ENCODE results near the gene VAC14.
A peak's percentile ranks its signal among the peaks of the same experiment; 100 is the strongest.

VAC14 gene

DNA sequence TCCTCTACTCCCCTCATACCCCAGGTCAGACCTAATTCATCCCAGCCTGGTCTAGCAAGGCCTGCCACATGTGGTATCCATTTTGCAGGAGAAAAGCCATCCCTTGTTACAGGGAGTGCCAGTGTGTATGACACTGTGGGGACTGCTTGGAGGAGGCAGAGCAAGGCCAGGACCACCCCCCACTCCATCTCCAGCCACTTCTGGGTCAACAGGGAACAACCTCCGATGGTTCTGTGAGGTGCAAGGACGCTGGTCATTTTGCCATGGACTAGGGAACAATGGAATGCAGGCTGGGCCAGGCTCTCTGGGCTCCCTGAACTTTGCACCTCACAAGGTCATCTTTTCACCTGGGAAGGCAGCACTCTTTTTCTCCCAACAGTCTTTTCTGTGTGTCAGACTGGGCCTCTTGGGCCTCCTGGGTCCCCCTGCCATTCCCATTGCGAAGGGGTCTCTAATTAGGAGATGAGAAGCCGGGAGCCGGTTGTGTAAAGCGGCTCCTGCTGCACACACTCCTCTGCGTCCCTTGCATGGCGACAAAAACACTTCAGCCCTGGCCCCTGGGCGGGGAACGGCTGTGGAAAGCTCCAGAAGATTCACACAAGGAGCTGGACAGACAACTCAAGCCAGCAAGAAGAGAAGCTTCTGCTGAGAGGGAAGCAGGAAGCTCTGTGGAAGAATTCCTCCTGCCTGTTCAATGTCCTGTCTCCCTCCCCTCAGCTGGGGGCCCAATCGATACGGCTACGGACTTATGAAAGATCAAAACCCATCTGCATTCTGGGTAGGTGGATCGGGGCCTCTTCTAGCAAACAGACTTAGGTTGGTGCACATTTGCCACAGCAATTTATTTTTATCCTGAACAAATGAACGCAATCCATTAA lies 76.6 kb downstream of the VAC14 start:
- peaks cover 30 to 37% of the 10 kb centered on the region in 2 experiments for H3K4me1 ChIP-seq (ENCODE audit: control insufficient read depth in 1 of 2, insufficient read depth in 2 of 2, low read length in 2 of 2)
- peak overlapping the region; percentile 59 for H3K27ac ChIP-seq (ENCODE audit: low read depth, low read length)
- peak overlapping the region; percentile 30 for H2BK12ac ChIP-seq (ENCODE audit: low read length)
- peak overlapping the region; percentile 38 for H4K91ac ChIP-seq (ENCODE audit: low read depth, low read length)
- peaks cover 11 to 19% of the 10 kb centered on the region in 2 experiments for H3K36me3 ChIP-seq (ENCODE audit: control insufficient read depth in 1 of 2, insufficient read depth in 2 of 2, low read length in 2 of 2)
- H3K79me1 ChIP-seq (ENCODE audit: low read length): peaks cover 19% of the 10 kb centered on the region
- DNase-seq: no peak
- no peak overlapping the region for H3K4ac ChIP-seq (ENCODE audit: low read depth, low read length)
- H3K14ac ChIP-seq (ENCODE audit: low read length): peak overlapping the region; percentile 44
- H2AFZ ChIP-seq (ENCODE audit: insufficient read depth, low read length, poor library complexity): no peak overlapping the region
- WGBS (ENCODE audit: extremely low coverage, insufficient coverage, insufficient read length): no CpG with 5 or more reads among the region's 15 CpGs
- H2BK120ac ChIP-seq (ENCODE audit: insufficient read depth, low read length, poor library complexity): peak overlapping the region; percentile 26
- H2BK5ac ChIP-seq (ENCODE audit: low read depth, low read length, poor library complexity): peak overlapping the region; percentile 49
- no peak overlapping the region for H3K4me2 ChIP-seq (ENCODE audit: low read length)
- peak overlapping the region; percentile 41 for H4K8ac ChIP-seq (ENCODE audit: low read depth, low read length)
- no peaks in the 10 kb centered on the region for H3K79me2 ChIP-seq (ENCODE audit: control insufficient read depth, insufficient read depth, low read length, poor library complexity)
- peaks cover 2% of the 10 kb centered on the region for H3K9me3 ChIP-seq (ENCODE audit: insufficient read depth, low read depth, low read length)
- H3K18ac ChIP-seq (ENCODE audit: low read length): peak overlapping the region; percentile 57
- peak overlapping the region; percentile 73 for H2AK5ac ChIP-seq (ENCODE audit: low read length)
- H3K4me3 ChIP-seq (ENCODE audit: low read depth, low read length): no peak overlapping the region
- no peak overlapping the region for H3K23ac ChIP-seq (ENCODE audit: low read length)
- H3K27me3 ChIP-seq (ENCODE audit: insufficient read depth, low read length): no peaks in the 10 kb centered on the region
- no peak overlapping the region for H4K12ac ChIP-seq (ENCODE audit: low read depth, low read length)
- no peak overlapping the region for H3K9ac ChIP-seq (ENCODE audit: low read length)

- no CpG with 5 or more reads among the region's 6 CpGs for WGBS (ENCODE audit: extremely low coverage, insufficient coverage, insufficient read length)
Measured at GRCh38 chr16:70723740-70724145, 77.2 kb downstream of the VAC14 start.

DNA sequence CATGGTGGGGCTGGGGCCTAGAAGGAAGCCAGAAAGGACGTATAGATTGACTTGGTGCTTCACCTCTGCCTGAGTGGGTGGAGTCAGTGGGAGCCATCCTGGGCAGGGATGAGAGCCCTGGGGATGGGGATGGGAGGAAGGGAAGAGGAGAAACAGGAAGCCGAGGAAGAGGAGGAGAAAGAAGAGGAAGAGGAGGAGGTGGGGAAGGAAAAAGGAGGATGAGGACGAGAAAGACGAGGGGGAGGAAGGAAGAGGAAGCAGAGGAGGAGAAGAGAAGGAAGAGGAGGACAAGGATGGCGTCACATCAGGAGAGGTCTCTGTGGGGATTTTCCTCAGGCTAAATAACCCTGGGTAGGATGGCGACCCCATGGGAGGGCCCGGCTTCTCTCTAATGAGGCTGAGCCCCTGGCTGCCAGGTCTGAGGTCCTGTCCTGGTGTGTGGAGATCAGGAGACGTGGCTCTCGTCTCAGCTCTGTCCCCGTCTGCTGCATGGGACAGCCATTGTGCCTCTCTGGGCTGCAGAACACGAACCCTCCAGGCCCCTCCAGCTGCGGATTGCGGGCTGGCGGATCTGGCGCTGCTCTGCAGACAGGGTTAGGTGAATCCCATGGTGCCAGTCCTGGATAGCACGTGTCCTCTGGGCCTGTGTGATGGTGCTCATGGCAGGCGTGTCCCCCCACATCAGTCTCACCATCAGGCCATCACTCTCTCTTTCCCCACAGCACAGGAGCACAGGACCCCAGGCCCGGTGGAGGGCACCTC lies 79.6 kb downstream of the VAC14 start:
- Histone ChIP-seq H3K18ac (ENCODE audit: low read length) (no peak overlapping the region), H3K9me3 (ENCODE audit: insufficient read depth, low read depth, low read length) (peaks cover 2% of the 10 kb centered on the region), H3K23ac (ENCODE audit: low read length) (no peak overlapping the region), H3K27me3 (ENCODE audit: insufficient read depth, low read length) (no peaks in the 10 kb centered on the region), H2BK5ac (ENCODE audit: low read depth, low read length, poor library complexity) (no peak overlapping the region), H3K4ac (ENCODE audit: low read depth, low read length) (no peak overlapping the region), H3K4me2 (ENCODE audit: low read length) (no peak overlapping the region), H3K9ac (ENCODE audit: low read length) (no peak overlapping the region), H4K91ac (ENCODE audit: low read depth, low read length) (peak overlapping the region; percentile 7), H3K4me3 (ENCODE audit: low read depth, low read length) (no peak overlapping the region), H3K79me2 (ENCODE audit: control insufficient read depth, insufficient read depth, low read length, poor library complexity) (no peaks in the 10 kb centered on the region), H4K8ac (ENCODE audit: low read depth, low read length) (no peak overlapping the region), H2AFZ (ENCODE audit: insufficient read depth, low read length, poor library complexity) (no peak overlapping the region), H3K27ac (ENCODE audit: low read depth, low read length) (no peak overlapping the region), H2BK120ac (ENCODE audit: insufficient read depth, low read length, poor library complexity) (no peak overlapping the region), H2AK5ac (ENCODE audit: low read length) (peak overlapping the region; percentile 5), H3K4me1 (ENCODE audit: control insufficient read depth in 1 of 2, insufficient read depth in 2 of 2, low read length in 2 of 2) (peaks cover 30 to 35% of the 10 kb centered on the region in 2 experiments), H3K36me3 (ENCODE audit: control insufficient read depth in 1 of 2, insufficient read depth in 2 of 2, low read length in 2 of 2) (peaks cover 4 to 6% of the 10 kb centered on the region in 2 experiments), H3K14ac (ENCODE audit: low read length) (no peak overlapping the region), H2BK12ac (ENCODE audit: low read length) (no peak overlapping the region), H3K79me1 (ENCODE audit: low read length) (peaks cover 23% of the 10 kb centered on the region), H4K12ac (ENCODE audit: low read depth, low read length) (no peak overlapping the region)
- DNase-seq: no peak
- 100% methylated on average over 2 of the region's 18 CpGs for WGBS (ENCODE audit: extremely low coverage, insufficient coverage, insufficient read length)

More at GRCh38 chr16:70723740-70724145, 77.2 kb downstream of the VAC14 start:
- no peak for DNase-seq
- no peak overlapping the region for H4K8ac ChIP-seq (ENCODE audit: low read depth, low read length)
- peaks cover 11 to 17% of the 10 kb centered on the region in 2 experiments for H3K36me3 ChIP-seq (ENCODE audit: control insufficient read depth in 1 of 2, insufficient read depth in 2 of 2, low read length in 2 of 2)
- peak overlapping the region; percentile 73 for H2AK5ac ChIP-seq (ENCODE audit: low read length)
- H3K4me2 ChIP-seq (ENCODE audit: low read length): no peak overlapping the region
- H3K9me3 ChIP-seq (ENCODE audit: insufficient read depth, low read depth, low read length): peaks cover 2% of the 10 kb centered on the region
- H3K27me3 ChIP-seq (ENCODE audit: insufficient read depth, low read length): no peaks in the 10 kb centered on the region
- H4K91ac ChIP-seq (ENCODE audit: low read depth, low read length): peak overlapping the region; percentile 23
- H2BK5ac ChIP-seq (ENCODE audit: low read depth, low read length, poor library complexity): peak overlapping the region; percentile 49
- no peak overlapping the region for H4K12ac ChIP-seq (ENCODE audit: low read depth, low read length)
- no peak overlapping the region for H3K4ac ChIP-seq (ENCODE audit: low read depth, low read length)
- no peak overlapping the region for H3K14ac ChIP-seq (ENCODE audit: low read length)
- peak overlapping the region; percentile 57 for H3K18ac ChIP-seq (ENCODE audit: low read length)
- H3K23ac ChIP-seq (ENCODE audit: low read length): no peak overlapping the region
- peaks cover 19% of the 10 kb centered on the region for H3K79me1 ChIP-seq (ENCODE audit: low read length)
- H3K4me1 ChIP-seq (ENCODE audit: control insufficient read depth in 1 of 2, insufficient read depth in 2 of 2, low read length in 2 of 2): peaks cover 30 to 37% of the 10 kb centered on the region in 2 experiments
- H2AFZ ChIP-seq (ENCODE audit: insufficient read depth, low read length, poor library complexity): no peak overlapping the region
- H3K27ac ChIP-seq (ENCODE audit: low read depth, low read length): no peak overlapping the region
- no peaks in the 10 kb centered on the region for H3K79me2 ChIP-seq (ENCODE audit: control insufficient read depth, insufficient read depth, low read length, poor library complexity)
- peak overlapping the region; percentile 30 for H2BK12ac ChIP-seq (ENCODE audit: low read length)
- no peak overlapping the region for H3K9ac ChIP-seq (ENCODE audit: low read length)
- no peak overlapping the region for H2BK120ac ChIP-seq (ENCODE audit: insufficient read depth, low read length, poor library complexity)
- H3K4me3 ChIP-seq (ENCODE audit: low read depth, low read length): no peak overlapping the region

- H4K12ac ChIP-seq (ENCODE audit: low read depth, low read length): no peak overlapping the region
- no peak overlapping the region for H3K23ac ChIP-seq (ENCODE audit: low read length)
- DNase-seq: peak; percentile 57 to 66
- no peak overlapping the region for H2BK12ac ChIP-seq (ENCODE audit: low read length)
- no CpG with 5 or more reads among the region's 18 CpGs for WGBS (ENCODE audit: extremely low coverage, insufficient coverage, insufficient read length)
- no peaks in the 10 kb centered on the region for H3K79me2 ChIP-seq (ENCODE audit: control insufficient read depth, insufficient read depth, low read length, poor library complexity)
- no peaks in the 10 kb centered on the region for H3K27me3 ChIP-seq (ENCODE audit: insufficient read depth, low read length)
- H3K79me1 ChIP-seq (ENCODE audit: low read length): peaks cover 20% of the 10 kb centered on the region
- H3K9ac ChIP-seq (ENCODE audit: low read length): no peak overlapping the region
- no peak overlapping the region for H3K27ac ChIP-seq (ENCODE audit: low read depth, low read length)
- no peak overlapping the region for H2AK5ac ChIP-seq (ENCODE audit: low read length)
- H2AFZ ChIP-seq (ENCODE audit: insufficient read depth, low read length, poor library complexity): no peak overlapping the region
- H3K36me3 ChIP-seq (ENCODE audit: control insufficient read depth in 1 of 2, insufficient read depth in 2 of 2, low read length in 2 of 2): peaks cover 4 to 6% of the 10 kb centered on the region in 2 experiments
- no peak overlapping the region for H4K91ac ChIP-seq (ENCODE audit: low read depth, low read length)
- H2BK5ac ChIP-seq (ENCODE audit: low read depth, low read length, poor library complexity): no peak overlapping the region
- H3K14ac ChIP-seq (ENCODE audit: low read length): no peak overlapping the region
- H3K4me1 ChIP-seq (ENCODE audit: control insufficient read depth in 1 of 2, insufficient read depth in 2 of 2, low read length in 2 of 2): peaks cover 28 to 33% of the 10 kb centered on the region in 2 experiments
- no peak overlapping the region for H3K4me3 ChIP-seq (ENCODE audit: low read depth, low read length)
- no peak overlapping the region for H3K18ac ChIP-seq (ENCODE audit: low read length)
- no peak overlapping the region for H3K4me2 ChIP-seq (ENCODE audit: low read length)
- no peak overlapping the region for H4K8ac ChIP-seq (ENCODE audit: low read depth, low read length)
- H2BK120ac ChIP-seq (ENCODE audit: insufficient read depth, low read length, poor library complexity): no peak overlapping the region
- no peak overlapping the region for H3K4ac ChIP-seq (ENCODE audit: low read depth, low read length)
- H3K9me3 ChIP-seq (ENCODE audit: insufficient read depth, low read depth, low read length): peaks cover 2% of the 10 kb centered on the region
Measured at GRCh38 chr16:70720425-70721201, 80.3 kb downstream of the VAC14 start.
